ENCODE measurements around the gene NDOR1.
A peak's percentile ranks its signal among the peaks of the same experiment; 100 is the strongest.
"Not testable (repeated sequence)": the region's sequence is repeated elsewhere in the genome, so short reads cannot be mapped to it uniquely, and the experiment has no call there.

The NDOR1 gene

DNA sequence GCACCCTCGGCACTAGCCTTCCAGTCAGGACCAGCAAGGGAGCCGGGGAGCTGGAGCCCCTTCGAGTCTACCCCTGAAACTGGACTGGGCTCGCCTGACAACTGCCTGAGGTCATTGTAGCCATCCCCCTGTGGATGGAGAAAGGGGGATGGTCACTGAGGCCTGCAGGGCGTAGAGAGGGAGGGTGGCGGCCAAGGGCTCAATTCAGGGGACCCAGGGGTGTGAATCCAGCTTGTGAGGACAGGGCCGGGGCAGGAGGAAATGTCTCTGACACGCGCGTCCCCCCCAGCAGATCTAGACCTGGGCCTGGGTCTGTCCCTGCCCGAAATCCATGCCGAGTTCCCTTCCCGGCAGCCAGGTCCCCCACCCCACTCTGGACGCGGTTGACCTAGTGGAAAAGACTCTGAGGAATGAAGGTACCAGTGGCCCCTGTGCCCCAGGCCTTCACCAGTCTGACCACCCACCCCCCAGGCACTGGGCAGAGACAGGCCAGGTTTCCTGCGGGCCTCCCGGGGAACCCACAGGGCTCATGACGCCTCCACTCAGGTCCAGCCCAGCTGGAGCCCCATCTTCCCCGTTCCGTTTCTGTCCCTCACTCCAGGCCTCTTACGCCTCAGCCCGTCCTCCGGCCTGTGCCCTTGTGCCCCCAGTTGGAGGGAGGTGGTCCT is 26.0 kb downstream of the NDOR1 start:
- no peak for DNase-seq (ENCODE audit: low spot score)

DNA sequence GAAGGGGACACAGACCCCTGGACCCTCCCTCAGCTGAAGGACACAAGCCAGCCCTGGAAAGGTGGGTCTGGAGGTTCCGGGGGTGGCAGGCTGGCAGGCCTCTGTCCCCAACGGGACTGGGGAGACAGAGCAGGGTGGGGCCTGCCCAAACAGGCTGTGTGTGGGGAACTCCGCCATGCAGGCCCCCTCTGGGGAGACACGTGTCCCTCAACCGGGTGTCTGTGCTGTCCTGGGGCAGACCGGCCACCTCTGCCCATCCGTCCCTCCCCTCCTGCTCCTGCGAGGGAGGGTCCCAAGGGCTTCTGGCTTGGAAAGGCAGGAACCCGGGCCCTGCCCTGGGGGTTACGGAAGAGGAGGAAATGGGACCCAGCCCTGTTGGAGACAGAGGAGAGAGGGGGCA is 26.6 kb downstream of the NDOR1 start:
- no peak for DNase-seq (ENCODE audit: low spot score)

DNA sequence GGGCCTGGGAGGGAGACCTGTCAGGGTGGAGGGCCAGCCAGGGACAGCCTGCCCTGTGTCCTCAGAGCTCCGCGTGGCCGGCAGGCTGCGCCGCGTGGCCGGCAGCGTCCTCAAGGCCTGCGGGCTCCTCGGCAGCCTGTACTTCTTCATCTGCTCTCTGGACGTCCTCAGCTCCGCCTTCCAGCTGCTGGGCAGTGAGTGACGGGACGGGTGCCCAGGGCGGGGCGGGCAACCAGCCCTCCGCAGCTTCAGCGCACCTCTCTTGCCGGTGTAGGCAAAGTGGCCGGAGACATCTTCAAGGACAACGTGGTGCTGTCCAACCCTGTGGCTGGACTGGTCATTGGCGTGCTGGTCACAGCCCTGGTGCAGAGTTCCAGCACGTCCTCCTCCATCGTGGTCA is 27.0 kb downstream of the NDOR1 start:
- DNase-seq (ENCODE audit: low spot score): no peak

DNA sequence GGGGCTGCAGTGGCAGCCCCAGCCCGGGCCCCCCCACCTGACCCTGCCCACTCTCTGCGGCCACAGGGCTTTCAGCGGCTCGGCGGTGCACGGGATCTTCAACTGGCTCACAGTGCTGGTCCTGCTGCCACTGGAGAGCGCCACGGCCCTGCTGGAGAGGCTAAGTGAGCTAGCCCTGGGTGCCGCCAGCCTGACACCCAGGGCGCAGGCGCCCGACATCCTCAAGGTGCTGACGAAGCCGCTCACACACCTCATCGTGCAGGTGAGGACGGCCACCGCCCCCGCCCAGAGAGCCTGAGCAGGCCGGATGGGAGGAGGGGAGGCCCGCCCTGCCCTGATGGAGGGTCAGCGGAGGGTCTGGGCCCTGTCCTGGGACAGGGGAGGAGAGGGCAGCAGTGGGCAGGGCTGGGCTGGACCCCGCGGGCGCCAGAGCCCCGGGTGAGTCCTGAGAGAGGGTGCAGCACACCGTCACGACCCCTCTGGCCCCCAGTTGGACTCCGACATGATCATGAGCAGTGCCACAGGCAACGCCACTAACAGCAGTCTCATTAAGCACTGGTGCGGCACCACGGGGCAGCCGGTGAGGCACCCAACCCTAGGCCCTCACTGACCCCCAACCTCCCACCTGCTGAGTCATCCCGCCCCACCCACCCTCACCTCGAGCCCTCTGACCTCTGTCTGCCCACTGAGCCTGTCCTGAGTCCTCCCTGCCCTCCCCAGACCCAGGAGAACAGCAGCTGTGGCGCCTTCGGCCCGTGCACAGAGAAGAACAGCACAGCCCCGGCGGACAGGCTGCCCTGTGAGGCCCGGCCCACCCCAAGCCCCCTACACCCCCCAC is 27.9 kb downstream of the NDOR1 start:
- no peak for DNase-seq (ENCODE audit: low spot score)

DNA sequence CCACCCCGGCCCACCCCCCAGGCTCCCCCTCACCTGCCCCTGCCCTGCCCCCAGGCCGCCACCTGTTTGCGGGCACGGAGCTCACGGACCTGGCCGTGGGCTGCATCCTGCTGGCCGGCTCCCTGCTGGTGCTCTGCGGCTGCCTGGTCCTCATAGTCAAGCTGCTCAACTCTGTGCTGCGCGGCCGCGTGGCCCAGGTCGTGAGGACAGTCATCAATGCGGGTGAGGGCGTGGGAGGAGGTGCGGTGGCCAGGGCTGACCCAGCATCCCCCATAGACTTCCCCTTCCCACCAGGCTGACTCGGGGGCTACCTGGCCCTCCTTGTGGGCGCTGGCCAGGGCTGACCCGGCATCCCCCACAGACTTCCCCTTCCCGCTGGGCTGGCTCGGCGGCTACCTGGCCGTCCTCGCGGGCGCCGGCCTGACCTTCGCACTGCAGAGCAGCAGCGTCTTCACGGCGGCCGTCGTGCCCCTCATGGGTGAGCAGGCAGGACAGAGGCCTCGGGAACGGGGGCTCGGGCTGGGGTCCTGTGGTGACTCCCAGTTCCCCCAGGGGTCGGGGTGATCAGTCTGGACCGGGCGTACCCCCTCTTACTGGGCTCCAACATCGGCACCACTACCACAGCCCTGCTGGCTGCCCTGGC is 28.7 kb downstream of the NDOR1 start:
- DNase-seq (ENCODE audit: low spot score): no peak

DNA sequence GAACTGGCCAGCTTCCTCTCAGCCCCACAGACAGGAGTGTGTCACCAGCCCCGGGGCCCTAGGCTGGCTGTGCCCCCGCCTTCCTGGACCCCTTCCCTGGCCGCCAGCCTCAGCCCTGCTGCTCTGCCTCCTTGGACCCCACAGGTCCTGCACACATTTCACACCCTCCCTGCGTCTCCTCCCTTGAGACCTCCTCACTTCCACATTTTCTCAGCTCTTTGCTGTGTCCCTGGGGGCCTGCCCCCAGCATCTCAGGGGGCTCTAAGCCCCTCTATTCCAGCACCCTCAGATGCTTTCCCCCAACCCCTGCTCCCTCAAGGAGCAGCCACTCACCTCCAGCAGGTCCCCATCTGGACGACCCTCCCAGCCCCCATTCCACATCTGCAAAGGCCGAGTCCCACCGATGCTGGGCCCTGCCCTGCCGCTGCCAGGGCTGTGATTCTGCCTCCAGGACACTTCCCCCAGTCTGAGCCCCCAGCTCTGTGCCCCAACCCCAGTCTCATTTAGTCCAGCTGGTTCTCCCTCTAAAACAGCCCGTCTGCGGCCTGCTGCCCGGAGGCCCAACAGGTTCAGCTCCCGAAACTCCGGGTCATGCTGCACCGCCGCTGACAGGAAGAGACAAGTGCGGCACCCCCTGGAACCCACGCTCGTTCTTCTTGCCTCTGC is 29.4 kb downstream of the NDOR1 start:
- DNase-seq (ENCODE audit: low spot score): no peak

DNA sequence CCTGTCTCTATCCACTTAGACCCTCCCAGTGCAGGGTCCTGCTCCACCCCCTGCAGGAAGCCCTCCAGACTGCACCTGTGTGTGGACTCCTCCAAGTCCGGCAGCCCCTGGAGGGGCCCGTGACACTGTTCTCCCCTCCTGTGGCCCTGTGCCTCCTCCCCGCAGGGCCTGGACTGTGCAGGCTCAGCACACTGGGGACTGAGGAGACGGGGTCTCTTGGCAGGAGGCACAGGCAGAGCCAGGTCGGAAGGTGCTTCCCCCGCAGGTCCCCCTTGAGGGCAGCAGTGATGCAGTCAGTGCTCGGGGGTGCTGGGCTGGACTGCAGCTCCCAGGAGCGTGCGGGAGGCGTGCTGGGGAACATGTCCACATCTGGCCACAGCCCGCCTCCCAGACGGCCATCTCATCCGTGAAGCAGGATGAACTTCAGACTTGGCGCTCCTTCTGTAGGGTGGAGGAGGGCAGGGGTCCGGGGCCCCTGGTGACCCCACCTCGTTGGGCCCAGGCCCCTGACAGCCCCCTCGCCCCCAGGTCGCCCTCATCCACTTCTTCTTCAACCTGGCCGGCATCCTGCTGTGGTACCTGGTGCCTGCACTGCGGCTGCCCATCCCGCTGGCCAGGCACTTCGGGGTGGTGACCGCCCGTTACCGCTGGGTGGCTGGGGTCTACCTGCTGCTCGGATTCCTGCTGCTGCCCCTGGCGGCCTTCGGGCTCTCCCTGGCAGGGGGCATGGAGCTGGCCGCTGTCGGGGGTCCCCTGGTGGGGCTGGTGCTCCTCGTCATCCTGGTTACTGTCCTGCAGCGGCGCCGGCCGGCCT is 30.1 kb downstream of the NDOR1 start:
- no peak for DNase-seq (ENCODE audit: low spot score)

DNA sequence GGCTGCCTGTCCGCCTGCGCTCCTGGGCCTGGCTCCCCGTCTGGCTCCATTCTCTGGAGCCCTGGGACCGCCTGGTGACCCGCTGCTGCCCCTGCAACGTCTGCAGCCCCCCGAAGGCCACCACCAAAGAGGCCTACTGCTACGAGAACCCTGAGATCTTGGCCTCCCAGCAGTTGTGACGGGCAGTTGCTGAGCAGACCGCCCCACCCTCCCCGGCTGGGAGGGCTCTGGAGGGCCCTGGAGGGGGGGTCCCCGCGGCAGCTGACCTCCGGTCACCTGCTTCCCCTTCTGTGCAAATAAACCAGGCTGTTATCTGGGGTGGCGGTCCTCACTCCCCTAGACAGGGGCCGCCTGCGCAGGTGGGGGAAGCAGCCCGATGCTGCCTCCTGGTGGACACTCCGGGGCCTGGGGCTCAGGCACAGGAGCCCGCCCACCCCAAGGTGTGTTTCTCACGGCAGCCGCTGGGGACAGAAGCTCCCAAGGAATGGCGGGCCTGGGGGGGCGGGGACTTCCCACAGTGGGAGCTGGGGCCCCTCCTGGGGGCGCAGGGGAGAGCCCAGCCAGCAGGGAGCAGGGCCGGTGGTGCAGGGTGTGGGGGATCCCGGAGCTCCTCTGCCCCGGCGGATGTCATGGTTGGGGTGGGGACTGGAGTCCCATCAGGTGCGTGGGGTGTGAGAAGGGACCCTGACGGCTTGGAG is 30.9 kb downstream of the NDOR1 start:
- peak; percentile 64 for DNase-seq (ENCODE audit: low spot score)

DNA sequence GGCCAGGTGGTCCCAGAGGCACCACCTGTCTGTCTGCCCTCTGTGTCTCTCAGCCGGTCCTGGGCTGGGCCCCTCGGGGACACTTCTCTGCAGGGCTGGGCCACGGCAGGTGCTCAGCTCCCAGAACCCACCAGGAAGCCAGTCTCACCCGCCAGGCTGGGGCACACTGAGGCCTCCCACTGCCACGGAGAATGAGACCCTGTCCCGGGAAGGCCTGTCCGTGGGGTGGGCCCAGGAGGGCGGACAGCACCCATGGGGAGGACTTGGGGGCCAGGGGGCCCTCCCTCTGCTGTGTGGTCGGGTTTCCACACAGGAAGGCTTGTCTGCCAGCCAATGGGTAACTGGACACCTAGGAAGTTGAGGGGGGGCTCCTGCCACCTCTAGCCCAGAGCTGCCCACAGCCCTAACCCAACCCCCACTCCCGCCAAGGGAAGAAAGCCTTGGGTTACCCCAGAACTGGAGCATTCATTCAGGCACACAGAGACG is 31.5 kb downstream of the NDOR1 start:
- no peak for DNase-seq (ENCODE audit: low spot score)

DNA sequence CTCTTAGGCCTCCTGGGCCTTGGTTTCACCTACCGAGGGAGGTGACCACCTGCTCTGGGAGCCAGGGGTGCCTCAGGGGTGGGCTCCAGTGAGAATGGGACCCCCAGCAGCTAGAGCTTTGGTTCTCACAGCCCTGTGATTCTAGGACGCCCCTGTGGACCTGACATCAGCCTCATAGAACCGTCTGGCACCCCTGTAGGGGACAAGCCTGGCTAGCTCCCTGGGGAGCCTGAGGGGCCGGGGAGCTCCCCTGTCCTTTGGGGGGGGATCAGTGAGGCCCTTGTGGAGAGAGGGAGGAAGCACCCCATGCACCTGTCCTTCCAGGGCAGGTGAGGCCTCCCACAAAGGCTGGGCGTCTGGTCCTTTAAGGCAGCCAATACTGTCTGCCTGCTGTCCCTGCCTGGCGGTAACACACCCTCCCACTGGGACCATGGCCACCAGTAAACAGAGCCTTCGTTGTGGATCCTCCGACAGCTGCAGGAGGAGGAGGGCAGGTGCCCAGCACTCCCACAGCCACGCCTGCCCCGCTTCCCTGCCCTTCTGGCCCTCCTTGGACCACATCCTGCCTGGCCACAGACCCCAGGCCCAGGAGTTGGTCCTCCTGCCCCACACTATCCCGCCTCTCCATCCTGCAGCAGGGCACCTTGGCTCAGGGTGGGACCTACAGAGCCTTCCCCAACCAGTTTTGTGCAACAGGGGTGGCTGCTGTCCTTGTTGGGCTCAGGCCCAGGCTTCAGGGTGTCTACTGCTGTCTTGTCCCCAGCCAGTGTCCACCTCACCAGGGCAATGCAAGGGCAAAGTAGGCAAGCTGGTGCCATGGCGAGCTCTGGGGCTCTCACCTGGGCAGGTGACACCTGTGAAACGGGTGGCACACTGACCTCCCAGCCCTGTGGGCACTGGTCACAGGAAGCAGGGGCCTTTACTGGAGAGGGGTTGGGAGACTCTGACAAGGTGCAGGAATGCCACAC is 32.5 kb downstream of the NDOR1 start:
- DNase-seq (ENCODE audit: low spot score): peak; percentile 93

DNA sequence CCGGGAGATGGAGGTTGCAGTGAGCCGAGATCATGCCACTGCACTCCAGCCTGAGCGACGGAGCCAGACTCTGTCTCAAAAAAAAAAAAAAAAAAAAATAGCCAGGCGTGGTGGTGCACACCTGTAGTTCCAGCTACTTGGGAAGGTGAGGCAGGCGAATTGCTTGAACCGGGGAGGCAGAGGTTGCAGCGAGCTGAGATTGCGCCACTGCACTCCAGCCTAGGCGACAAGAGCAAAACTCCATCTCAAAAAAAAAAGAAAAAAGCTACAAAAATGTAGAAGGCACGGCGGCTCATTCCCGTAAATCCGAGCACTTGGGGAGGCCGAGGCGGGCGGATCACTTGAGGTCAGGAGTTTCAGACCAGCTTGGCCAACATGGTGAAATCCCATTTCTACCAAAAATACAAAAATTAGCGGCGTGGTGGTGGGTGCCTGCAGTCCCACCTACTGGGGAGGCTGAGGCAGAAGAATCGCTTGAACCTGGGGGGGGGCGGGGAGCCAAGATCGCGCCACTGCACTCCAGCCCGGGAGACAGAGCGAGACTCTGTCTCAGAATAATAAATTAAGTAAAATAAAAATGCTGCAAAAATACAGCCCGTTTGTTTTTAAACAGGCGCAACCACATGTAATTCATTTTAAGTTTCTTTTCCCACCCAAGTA is 34.2 kb downstream of the NDOR1 start:
- not testable (repeated sequence) for DNase-seq (ENCODE audit: low spot score)

DNA sequence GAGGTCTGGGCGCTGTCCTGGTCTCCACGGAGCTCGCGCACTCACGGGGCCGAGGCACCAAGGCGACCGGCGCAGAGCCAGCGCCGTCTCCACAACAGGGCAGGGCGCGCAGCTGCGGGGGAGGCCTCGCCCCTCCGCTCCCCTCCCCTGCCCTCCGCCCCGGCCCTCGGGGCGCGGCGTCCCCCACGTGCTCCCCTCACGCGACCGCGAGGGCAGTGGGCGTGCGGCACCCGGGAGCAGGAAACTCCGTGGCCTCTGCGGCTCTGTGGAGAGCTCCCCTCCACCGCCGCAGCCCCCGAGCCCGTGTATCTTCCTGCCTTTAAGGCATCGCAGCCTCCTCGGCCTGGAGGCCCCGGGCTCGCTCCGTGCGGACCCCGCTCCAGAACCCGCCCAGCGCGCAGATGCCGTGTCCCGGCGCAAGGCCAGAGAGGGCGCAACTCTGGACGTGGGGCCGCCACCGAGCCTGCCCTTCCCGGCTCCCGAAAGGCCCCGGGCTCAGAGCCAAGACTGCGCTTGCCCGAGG is 34.9 kb downstream of the NDOR1 start:
- peak; percentile 77 for DNase-seq (ENCODE audit: low spot score)

DNA sequence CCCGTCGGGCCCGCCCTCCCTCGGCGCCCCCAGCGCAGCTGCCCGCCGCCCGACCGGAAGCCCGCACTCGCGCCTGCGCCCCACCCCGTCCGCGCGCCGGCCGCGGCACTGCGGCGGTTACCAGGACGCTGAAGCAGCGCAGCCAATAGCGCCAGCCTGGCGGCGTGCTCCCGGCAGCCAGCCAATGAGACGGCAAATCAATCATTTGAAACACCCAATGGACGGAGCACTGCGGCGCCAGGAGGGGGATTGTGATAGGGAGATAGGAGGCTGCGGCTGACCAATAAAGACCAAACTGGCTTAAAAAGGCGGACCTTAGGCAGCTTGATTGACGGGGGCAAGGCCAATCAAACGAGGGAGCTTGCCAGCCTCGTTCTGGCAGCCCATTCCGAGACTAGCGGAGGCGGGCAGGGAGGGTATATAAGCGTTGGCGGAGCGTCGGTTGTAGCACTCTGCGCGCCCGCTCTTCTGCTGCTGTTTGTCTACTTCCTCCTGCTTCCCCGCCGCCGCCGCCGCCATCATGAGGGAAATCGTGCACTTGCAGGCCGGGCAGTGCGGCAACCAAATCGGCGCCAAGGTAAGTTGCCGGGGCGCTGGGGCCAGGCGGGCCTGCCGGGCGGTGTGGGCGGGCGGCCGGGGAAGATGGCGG is 35.5 kb downstream of the NDOR1 start, which contains the start of gene TUBB4B:
TSS of gene TUBB4B (plus strand) at position 447 of the 649 bp plus-strand sequence. CDS start at position 521, 74 bp downstream.
- peak; percentile 100 for DNase-seq (ENCODE audit: low spot score)

DNA sequence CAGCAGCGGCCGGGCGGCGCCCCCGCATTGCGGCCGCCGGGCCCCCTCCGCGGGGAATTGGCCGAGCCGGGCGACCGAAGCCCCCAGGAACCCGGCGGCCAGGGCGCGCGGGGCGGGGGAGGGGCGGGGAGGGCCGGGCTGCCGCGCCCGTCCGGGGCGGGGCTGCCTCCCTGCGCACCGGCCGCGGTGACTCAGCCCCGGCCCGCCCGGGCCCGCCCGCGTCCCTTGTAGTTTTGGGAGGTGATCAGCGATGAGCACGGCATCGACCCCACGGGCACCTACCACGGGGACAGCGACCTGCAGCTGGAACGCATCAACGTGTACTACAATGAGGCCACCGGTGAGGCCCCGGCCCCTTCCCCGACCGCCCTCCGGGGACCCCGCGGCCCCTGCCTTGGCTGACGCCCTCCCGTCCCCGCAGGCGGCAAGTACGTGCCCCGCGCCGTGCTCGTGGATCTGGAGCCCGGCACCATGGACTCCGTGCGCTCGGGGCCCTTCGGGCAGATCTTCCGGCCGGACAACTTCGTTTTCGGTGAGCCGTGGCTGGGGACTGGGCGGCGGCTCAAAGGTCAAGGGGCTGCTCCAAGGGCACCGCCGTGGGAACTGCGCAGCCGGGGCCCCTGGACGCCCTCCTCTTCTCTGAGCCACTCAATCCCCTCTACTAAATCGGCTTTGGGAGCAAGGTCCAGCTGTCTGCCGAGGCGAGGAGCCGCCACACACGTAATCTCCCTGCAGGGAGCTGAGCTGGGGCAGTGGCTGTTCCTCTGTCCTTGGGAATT is 36.2 kb downstream of the NDOR1 start:
- DNase-seq (ENCODE audit: low spot score): no peak

DNA sequence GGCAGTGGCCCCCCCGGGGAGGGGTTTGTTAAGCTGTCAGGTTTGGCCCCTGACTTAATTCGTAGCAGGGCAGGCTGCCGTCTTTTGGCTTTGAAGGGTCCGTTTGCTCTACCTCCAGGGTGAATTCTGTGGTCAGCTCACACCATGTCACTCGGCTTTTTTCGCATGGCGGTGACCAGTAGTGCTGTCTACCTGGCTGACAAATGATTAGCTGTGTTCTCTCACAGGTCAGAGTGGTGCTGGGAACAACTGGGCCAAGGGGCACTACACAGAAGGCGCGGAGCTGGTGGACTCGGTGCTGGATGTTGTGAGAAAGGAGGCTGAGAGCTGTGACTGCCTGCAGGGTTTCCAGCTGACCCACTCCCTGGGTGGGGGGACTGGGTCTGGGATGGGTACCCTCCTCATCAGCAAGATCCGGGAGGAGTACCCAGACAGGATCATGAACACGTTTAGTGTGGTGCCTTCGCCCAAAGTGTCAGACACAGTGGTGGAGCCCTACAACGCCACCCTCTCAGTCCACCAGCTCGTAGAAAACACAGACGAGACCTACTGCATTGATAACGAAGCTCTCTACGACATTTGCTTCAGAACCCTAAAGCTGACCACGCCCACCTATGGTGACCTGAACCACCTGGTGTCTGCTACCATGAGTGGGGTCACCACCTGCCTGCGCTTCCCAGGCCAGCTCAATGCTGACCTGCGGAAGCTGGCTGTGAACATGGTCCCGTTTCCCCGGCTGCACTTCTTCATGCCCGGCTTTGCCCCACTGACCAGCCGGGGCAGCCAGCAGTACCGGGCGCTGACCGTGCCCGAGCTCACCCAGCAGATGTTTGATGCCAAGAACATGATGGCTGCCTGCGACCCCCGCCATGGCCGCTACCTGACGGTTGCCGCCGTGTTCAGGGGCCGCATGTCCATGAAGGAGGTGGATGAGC is 37.0 kb downstream of the NDOR1 start:
- no peak for DNase-seq (ENCODE audit: low spot score)

DNA sequence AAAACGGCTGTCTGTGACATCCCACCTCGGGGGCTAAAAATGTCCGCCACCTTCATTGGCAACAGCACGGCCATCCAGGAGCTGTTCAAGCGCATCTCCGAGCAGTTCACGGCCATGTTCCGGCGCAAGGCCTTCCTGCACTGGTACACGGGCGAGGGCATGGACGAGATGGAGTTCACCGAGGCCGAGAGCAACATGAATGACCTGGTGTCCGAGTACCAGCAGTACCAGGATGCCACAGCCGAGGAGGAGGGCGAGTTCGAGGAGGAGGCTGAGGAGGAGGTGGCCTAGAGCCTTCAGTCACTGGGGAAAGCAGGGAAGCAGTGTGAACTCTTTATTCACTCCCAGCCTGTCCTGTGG is 37.7 kb downstream of the NDOR1 start:
- DNase-seq (ENCODE audit: low spot score): not testable (repeated sequence)
